Measurements from ENCODE around the gene CACNA2D2.

- TF ChIP-seq CTCF (IDR thresholded peaks at IDR 0.05), result no peak
- no peak for TF ChIP-seq POLR2A (IDR thresholded peaks at IDR 0.05)
Measured at GRCh38 chr3:50364573-50365079, 138.8 kb downstream of the CACNA2D2 start.
